H9 (cell line): ENCODE measurements around the gene METTL16. TPM values are rescaled to one million over a fixed set of nuclear protein-coding genes. Genes with fewer than 3 reads are reported as not detected.

Source experiments
- DNase-seq: peaks from one replicate; pipeline ENCODE4 v3.0.0-alpha.2; 2017
- H2AFZ ChIP-seq: one replicate; pipeline ENCODE4 v1.6.1; 2013; ENCODE audit warnings: mild to moderate bottlenecking, low read length, control low read depth, moderate library complexity
- H2AK5ac ChIP-seq: 2 replicates; pipeline ENCODE4 v1.6.1; 2013; ENCODE audit warnings: low read length, control low read depth, mixed read lengths; ENCODE audit not compliant: insufficient read length
- H2BK120ac ChIP-seq: one replicate; pipeline ENCODE4 v1.6.1; 2013; ENCODE audit warnings: low read depth, mild to moderate bottlenecking, low read length, control low read depth, inconsistent platforms; ENCODE audit not compliant: poor library complexity, severe bottlenecking
- H2BK12ac ChIP-seq: 2 replicates; pipeline ENCODE4 v1.6.1; 2013; ENCODE audit warnings: low read length, control low read depth, mixed read lengths, low read depth; ENCODE audit not compliant: insufficient read length
- H2BK15ac ChIP-seq: 2 replicates; pipeline ENCODE4 v1.6.1; 2013; ENCODE audit warnings: low read depth, low read length, control low read depth
- H2BK20ac ChIP-seq: one replicate; pipeline ENCODE4 v1.6.1; 2013; ENCODE audit warnings: low read depth, mild to moderate bottlenecking, low read length, control low read depth, inconsistent platforms; ENCODE audit not compliant: poor library complexity, severe bottlenecking
- H2BK5ac ChIP-seq: 2 replicates; pipeline ENCODE4 v1.6.1; 2013; ENCODE audit warnings: low read length, control low read depth, mixed read lengths; ENCODE audit not compliant: insufficient read length
- H3K14ac ChIP-seq: 2 replicates; pipeline ENCODE4 v1.6.1; 2013; ENCODE audit warnings: low read length, control low read depth; ENCODE audit not compliant: insufficient read depth
- H3K18ac ChIP-seq: 2 replicates; pipeline ENCODE4 v1.6.1; 2013; ENCODE audit warnings: low read depth, mild to moderate bottlenecking, mixed read lengths, low read length, control low read depth; ENCODE audit not compliant: insufficient read length
- H3K23ac ChIP-seq: 2 replicates; pipeline ENCODE4 v1.6.1; 2013; ENCODE audit warnings: low read length, control low read depth, mixed read lengths, low read depth; ENCODE audit not compliant: insufficient read length
- H3K23me2 ChIP-seq: 2 replicates; pipeline ENCODE4 v1.6.1; 2013; ENCODE audit warnings: low read depth, mild to moderate bottlenecking, mixed read lengths, low read length, control low read depth; ENCODE audit not compliant: insufficient read length, poor library complexity, severe bottlenecking
- H3K27ac ChIP-seq: 2 replicates; pipeline ENCODE4 v1.5.1; 2013; ENCODE audit warnings: low read length, control low read depth, mixed read lengths, low read depth; ENCODE audit not compliant: insufficient read length
- H3K27me3 ChIP-seq: 2 replicates; pipeline ENCODE4 v1.6.1; 2013; ENCODE audit warnings: low read length, control low read depth, inconsistent platforms; ENCODE audit not compliant: insufficient read depth
- H3K4ac ChIP-seq: 2 replicates; pipeline ENCODE4 v1.6.1; 2013; ENCODE audit warnings: low read depth, mild to moderate bottlenecking, control low read depth, inconsistent platforms, low read length, moderate library complexity
- H3K4me1 ChIP-seq: 2 replicates; pipeline ENCODE4 v1.6.1; 2013; ENCODE audit warnings: low read length, control low read depth, inconsistent platforms; ENCODE audit not compliant: insufficient read depth
- H3K4me2 ChIP-seq: 2 replicates; pipeline ENCODE4 v1.6.1; 2013; ENCODE audit warnings: low read length, control low read depth, mixed read lengths; ENCODE audit not compliant: insufficient read length, insufficient read depth
- H3K56ac ChIP-seq: 2 replicates; pipeline ENCODE4 v1.6.1; 2013; ENCODE audit warnings: low read depth, mild to moderate bottlenecking, mixed read lengths, low read length, control low read depth; ENCODE audit not compliant: insufficient read length
- H3K79me1 ChIP-seq: 2 replicates; pipeline ENCODE4 v1.6.1; 2013; ENCODE audit warnings: low read depth, mild to moderate bottlenecking, moderate library complexity, low read length, control low read depth, inconsistent platforms; ENCODE audit not compliant: insufficient read depth, poor library complexity, severe bottlenecking
- H3K79me2 ChIP-seq: 2 replicates; pipeline ENCODE4 v1.6.1; 2013; ENCODE audit warnings: low read length, control low read depth, inconsistent platforms; ENCODE audit not compliant: insufficient read depth
- H3K9ac ChIP-seq: 2 replicates; pipeline ENCODE4 v1.6.1; 2013; ENCODE audit warnings: low read length, control low read depth, mixed read lengths; ENCODE audit not compliant: insufficient read length; ENCODE audit errors: extremely low read depth
- H3K9me3 ChIP-seq: one replicate; pipeline ENCODE4 v1.6.1; 2013; ENCODE audit warnings: low read depth, low read length, inconsistent platforms; ENCODE audit not compliant: control insufficient read depth
- H3T11ph ChIP-seq: one replicate; pipeline ENCODE4 v1.6.1; 2013; ENCODE audit warnings: mild to moderate bottlenecking, low read length, control low read depth, inconsistent platforms
- H4K20me1 ChIP-seq: one replicate; pipeline ENCODE4 v1.6.1; 2013; ENCODE audit not compliant: control insufficient read depth, insufficient read length, insufficient read depth
- H4K5ac ChIP-seq: 2 replicates; pipeline ENCODE4 v1.6.1; 2013; ENCODE audit warnings: low read depth, mild to moderate bottlenecking, mixed read lengths, low read length, control low read depth; ENCODE audit not compliant: insufficient read length
- H4K8ac ChIP-seq: replicated peaks from 2 replicates; pipeline ENCODE4 v1.6.1; 2013; ENCODE audit warnings: low read length, control low read depth, mixed read lengths, low read depth; ENCODE audit not compliant: insufficient read length
- H4K91ac ChIP-seq: 2 replicates; pipeline ENCODE4 v1.6.1; 2013; ENCODE audit warnings: low read depth, mild to moderate bottlenecking, moderate library complexity, mixed read lengths, low read length, control low read depth; ENCODE audit not compliant: insufficient read length
- H3K27ac Mint-ChIP-seq, 3 experiments: 2 replicates in 2 of 3; 3 replicates in 1 of 3; pipeline ENCODE4 v1.8.0; 2020 to 2021; ENCODE audit warnings: mixed read lengths in 3 of 3, mild to moderate bottlenecking in 1 of 3, moderate library complexity in 1 of 3
- H3K27me3 Mint-ChIP-seq: 2 replicates; pipeline ENCODE4 v1.8.0; 2021; ENCODE audit warnings: low read depth, mild to moderate bottlenecking, moderate library complexity, mixed read lengths
- H3K36me3 Mint-ChIP-seq, 3 experiments: 2 replicates in 2 of 3; 3 replicates in 1 of 3; pipeline ENCODE4 v1.8.0; 2020 to 2021; ENCODE audit warnings: low read depth in 3 of 3, mixed read lengths in 3 of 3; ENCODE audit not compliant: insufficient read depth in 1 of 3
- H3K4me1 Mint-ChIP-seq, 2 experiments: 2 replicates each; pipeline ENCODE4 v1.8.0; 2020; ENCODE audit warnings: mixed read lengths in 2 of 2
- H3K4me3 Mint-ChIP-seq, 2 experiments: 2 replicates in 1 of 2; 3 replicates in 1 of 2; pipeline ENCODE4 v1.8.0; 2020 to 2021; ENCODE audit warnings: mild to moderate bottlenecking in 2 of 2, mixed read lengths in 2 of 2, moderate library complexity in 1 of 2
- H3K9me3 Mint-ChIP-seq, 2 experiments: 2 replicates in 1 of 2; 3 replicates in 1 of 2; pipeline ENCODE4 v1.8.0; 2020; ENCODE audit warnings: mild to moderate bottlenecking in 2 of 2, mixed read lengths in 2 of 2, moderate library complexity in 1 of 2
- CTCF ChIP-seq: fragments of 200-600 bp; sonication (generic); conservative IDR thresholded peaks from 3 replicates; pipeline ENCODE4 v1.8.0; 2021; ENCODE audit warnings: antibody characterized with exemption, mild to moderate bottlenecking
- WGBS: extraction: QIAGEN DNeasy Blood & Tissue Kit; methylation state at CpG from one replicate; pipeline ENCODE4 v1.1.7; 2013; ENCODE audit warnings: missing lambda C conversion rate, low lambda C conversion rate, mixed read lengths; ENCODE audit not compliant: insufficient read length; ENCODE audit errors: extremely low coverage; 5-methylcytosine and 5-hydroxymethylcytosine counted together
- total RNA-seq: library from RNA; stranded (reverse); gene quantifications from 2 replicates; pipeline ENCODE4 v1.2.1, GENCODE V29; 2021

The METTL16 gene
- total RNA-seq, 1 experiment from 2014 or later = 55.4 TPM

- Histone ChIP-seq H3K18ac (no peak overlapping the region), H3K79me2 (peaks cover 13% of the 10 kb centered on the region; the same call in 1 of the 2 replicates), H2BK120ac (no peak overlapping the region), H3T11ph (no peak overlapping the region), H2AK5ac (no peak overlapping the region), H2BK12ac (no peak overlapping the region), H3K23ac (no peak overlapping the region), H3K14ac (no peak overlapping the region), H3K4ac (no peak overlapping the region), H4K20me1 (no peaks in the 10 kb centered on the region), H2AFZ (no peak overlapping the region), H3K9ac (no peak overlapping the region), H3K56ac (no peak overlapping the region), H4K5ac (no peak overlapping the region), H3K9me3 (no peaks in the 10 kb centered on the region), H3K4me2 (no peak overlapping the region), H4K91ac (no peak overlapping the region), H3K23me2 (no peaks in the 10 kb centered on the region), H3K27ac (no peak overlapping the region), H3K79me1 (peaks cover 14% of the 10 kb centered on the region), H2BK20ac (no peak overlapping the region), H2BK15ac (no peak overlapping the region), H3K4me1 (no peaks in the 10 kb centered on the region), H2BK5ac (no peak overlapping the region), H3K27me3 (no peaks in the 10 kb centered on the region), H4K8ac (no peak overlapping the region)
- no CpG with 5 or more reads among the region's 8 CpGs for WGBS
- no peak for DNase-seq
- Mint-ChIP-seq H3K4me3 (no peak overlapping the region), H3K27ac (0 out of 7 replicates have a peak overlapping the region, but pooled peaks of 1 of the 3 experiments have one; percentile 7), H3K27me3 (no peaks in the 10 kb centered on the region), H3K4me1 (no peaks in the 10 kb centered on the region), H3K36me3 (peaks cover 36 to 55% (median 54%) of the 10 kb centered on the region in 3 experiments), H3K9me3 (peaks cover 14 to 20% of the 10 kb centered on the region in 2 experiments)
- TF ChIP-seq CTCF = no peak
Measured at GRCh38 chr17:2502871-2503580, 8.7 kb downstream of the METTL16 start.
